Mammary epithelial cell (primary cell): ENCODE results near the gene RUFY1.

ENCODE experiments used
- CTCF ChIP-seq, 2 donors: IDR thresholded peaks in 1 of 2; conservative IDR thresholded peaks in 1 of 2; 2 replicates each; pipeline ENCODE4 v1.5.1; 2011 to 2012; ENCODE audit warnings: inconsistent platforms in 2 of 2, low read length in 2 of 2, mild to moderate bottlenecking in 2 of 2, control low read depth in 1 of 2, low read depth in 1 of 2; ENCODE audit not compliant: insufficient read depth in 1 of 2; ENCODE audit errors: extremely low read depth in 1 of 2
- EZH2 ChIP-seq: IDR thresholded peaks from 2 replicates; pipeline ENCODE4 v1.6.1; 2012; ENCODE audit warnings: low read length, inconsistent platforms, borderline replicate concordance

- TF ChIP-seq CTCF (conservative IDR thresholded peaks at IDR 0.05 in 1 of 2, IDR thresholded peaks at IDR 0.05 in 1 of 2; ENCODE audit: extremely low read depth in 1 of 2, insufficient read depth in 1 of 2, low read depth in 1 of 2, low read length in 2 of 2), result no peak
- no peak for TF ChIP-seq EZH2
Measured at GRCh38 chr5:179568721-179569120, 18.4 kb downstream of the RUFY1 start.
